ENCODE measurements around the gene ADAMTS1.
"Not testable (repeated sequence)": the region's sequence is repeated elsewhere in the genome, so short reads cannot be mapped to it uniquely, and the experiment has no call there.

Gene ADAMTS1

DNA sequence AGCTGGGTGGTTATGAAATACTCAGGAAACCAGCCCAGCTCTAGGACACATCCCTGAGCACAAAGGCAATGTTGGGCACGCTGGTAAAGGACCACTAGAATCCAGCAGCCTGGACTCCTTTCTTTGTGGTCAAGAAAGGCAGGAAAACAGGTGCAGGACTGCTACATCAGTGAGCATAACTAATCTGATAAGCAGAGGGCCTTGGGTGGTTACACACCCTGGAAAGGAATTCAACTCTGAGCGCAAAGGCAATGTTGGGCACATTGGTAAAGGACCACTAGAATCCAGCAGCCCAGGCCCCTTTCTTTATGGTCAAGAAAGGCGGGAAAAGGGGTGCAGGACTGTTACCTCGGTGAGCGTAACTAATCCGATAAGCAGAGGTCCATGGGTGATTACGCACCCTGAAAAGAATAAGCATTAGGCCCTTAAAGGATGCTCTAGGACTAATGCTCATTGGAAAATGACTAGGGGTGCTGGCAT is 11.7 kb upstream of the ADAMTS1 start:
- not testable (repeated sequence) for H3K27ac ChIP-seq (ENCODE audit: low read depth, low read length); H3K36me3 ChIP-seq (ENCODE audit: insufficient read depth, low read length); H3K9me3 ChIP-seq (ENCODE audit: low read length); H3K27me3 ChIP-seq (ENCODE audit: control insufficient read depth in 1 of 2, insufficient read depth in 2 of 2, low read length in 2 of 2); H3K4me1 ChIP-seq (ENCODE audit: insufficient read depth, low read length); H3K9ac ChIP-seq (ENCODE audit: low read length); H3K4me3 ChIP-seq (ENCODE audit: low read depth in 1 of 2, low read length in 2 of 2)

DNA sequence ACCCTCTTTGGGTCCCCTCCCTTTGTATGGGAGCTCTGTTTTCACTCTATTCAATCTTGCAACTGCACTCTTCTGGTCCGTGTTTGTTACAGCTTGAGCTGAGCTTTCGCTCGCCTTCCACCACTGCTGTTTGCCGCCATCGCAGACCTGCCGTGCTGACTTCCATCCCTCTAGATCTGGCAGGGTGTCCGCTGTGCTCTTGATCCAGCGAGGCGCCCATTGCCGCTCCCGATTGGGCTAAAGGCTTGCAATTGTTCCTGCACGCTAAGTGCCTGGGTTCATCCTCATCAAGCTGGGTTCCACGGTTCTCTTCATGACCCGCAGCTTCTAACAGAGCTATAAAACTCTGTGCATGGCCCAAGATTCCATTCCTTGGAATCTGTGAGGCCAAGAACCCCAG is 9.5 kb upstream of the ADAMTS1 start:
- not testable (repeated sequence) for H3K27me3 ChIP-seq (ENCODE audit: control insufficient read depth in 1 of 2, insufficient read depth in 2 of 2, low read length in 2 of 2); H3K9ac ChIP-seq (ENCODE audit: low read length); H3K4me3 ChIP-seq (ENCODE audit: low read depth in 1 of 2, low read length in 2 of 2); H3K27ac ChIP-seq (ENCODE audit: low read depth, low read length); H3K4me1 ChIP-seq (ENCODE audit: insufficient read depth, low read length); H3K9me3 ChIP-seq (ENCODE audit: low read length); H3K36me3 ChIP-seq (ENCODE audit: insufficient read depth, low read length)

- Histone ChIP-seq H3K9ac (ENCODE audit: low read length) (no peak overlapping the region), H3K9me3 (ENCODE audit: low read length) (no peaks in the 10 kb centered on the region)
Measured at GRCh38 chr21:26852423-26852822, 7.2 kb upstream of the ADAMTS1 start.

GRCh38 chr21:26851109-26851944 is 6.1 kb upstream of the ADAMTS1 start:
- H3K27ac ChIP-seq (ENCODE audit: low read depth, low read length) = no peak overlapping the region

More at GRCh38 chr21:26852423-26852822, 7.2 kb upstream of the ADAMTS1 start:
- H3K27ac ChIP-seq (ENCODE audit: low read depth, low read length) = no peak overlapping the region
- no peaks in the 10 kb centered on the region for H3K27me3 ChIP-seq (ENCODE audit: control insufficient read depth in 1 of 2, insufficient read depth in 2 of 2, low read length in 2 of 2)
- no peak overlapping the region for H3K4me3 ChIP-seq (ENCODE audit: low read depth in 1 of 2, low read length in 2 of 2)
- H3K4me1 ChIP-seq (ENCODE audit: insufficient read depth, low read length) = no peaks in the 10 kb centered on the region
- no peaks in the 10 kb centered on the region for H3K36me3 ChIP-seq (ENCODE audit: insufficient read depth, low read length)

GRCh38 chr21:26850116-26850643 is 5.0 kb upstream of the ADAMTS1 start:
- H3K27ac ChIP-seq (ENCODE audit: low read depth, low read length) = no peak overlapping the region
- H3K9ac ChIP-seq (ENCODE audit: low read length) = no peak overlapping the region
- H3K4me1 ChIP-seq (ENCODE audit: insufficient read depth, low read length) = no peaks in the 10 kb centered on the region
- H3K9me3 ChIP-seq (ENCODE audit: low read length) = no peaks in the 10 kb centered on the region
- H3K36me3 ChIP-seq (ENCODE audit: insufficient read depth, low read length) = no peaks in the 10 kb centered on the region
- H3K27me3 ChIP-seq (ENCODE audit: control insufficient read depth in 1 of 2, insufficient read depth in 2 of 2, low read length in 2 of 2) = no peaks in the 10 kb centered on the region
- no peak overlapping the region for H3K4me3 ChIP-seq (ENCODE audit: low read depth in 1 of 2, low read length in 2 of 2)

More at GRCh38 chr21:26851109-26851944, 6.1 kb upstream of the ADAMTS1 start:
- Histone ChIP-seq H3K9me3 (ENCODE audit: low read length) (no peaks in the 10 kb centered on the region), H3K36me3 (ENCODE audit: insufficient read depth, low read length) (no peaks in the 10 kb centered on the region), H3K9ac (ENCODE audit: low read length) (no peak overlapping the region), H3K4me3 (ENCODE audit: low read depth in 1 of 2, low read length in 2 of 2) (no peak overlapping the region), H3K4me1 (ENCODE audit: insufficient read depth, low read length) (no peaks in the 10 kb centered on the region), H3K27me3 (ENCODE audit: control insufficient read depth in 1 of 2, insufficient read depth in 2 of 2, low read length in 2 of 2) (no peaks in the 10 kb centered on the region)

DNA sequence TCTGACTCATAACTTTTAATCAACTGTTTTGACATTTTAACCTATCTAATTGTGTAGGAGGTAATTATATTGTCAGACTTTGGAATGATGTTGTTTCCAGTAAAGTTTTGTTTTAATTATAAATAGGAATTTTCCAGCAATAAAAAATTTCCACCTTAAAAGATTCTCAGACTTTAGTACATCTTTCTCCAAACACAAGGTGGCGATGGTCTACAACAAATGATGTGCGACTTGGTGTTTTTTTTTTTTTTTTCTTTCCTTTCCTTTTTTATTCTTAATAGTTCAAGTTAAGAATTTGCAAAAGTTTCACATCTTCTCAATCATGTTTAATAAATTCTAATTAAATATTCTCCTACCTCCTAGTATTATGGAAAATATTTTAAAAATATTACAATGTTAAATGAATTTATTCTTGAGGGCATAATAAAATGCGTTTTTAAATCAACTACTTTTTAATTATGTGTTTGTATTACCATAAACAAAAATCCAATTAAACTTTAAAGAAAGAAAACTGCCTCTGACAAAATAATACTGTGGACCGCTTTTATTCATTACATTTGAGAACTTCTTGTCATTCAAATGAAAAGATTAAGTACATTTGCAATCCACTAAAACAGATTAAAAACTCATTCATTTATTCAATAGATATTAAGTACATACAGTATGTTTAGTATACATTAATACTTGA is 4.4 kb upstream of the ADAMTS1 start:
- Histone ChIP-seq H3K4me1 (ENCODE audit: insufficient read depth, low read length) (no peaks in the 10 kb centered on the region), H3K36me3 (ENCODE audit: insufficient read depth, low read length) (no peaks in the 10 kb centered on the region), H3K9ac (ENCODE audit: low read length) (no peak overlapping the region), H3K27me3 (ENCODE audit: control insufficient read depth in 1 of 2, insufficient read depth in 2 of 2, low read length in 2 of 2) (no peaks in the 10 kb centered on the region), H3K4me3 (ENCODE audit: low read depth in 1 of 2, low read length in 2 of 2) (no peak overlapping the region), H3K9me3 (ENCODE audit: low read length) (no peaks in the 10 kb centered on the region), H3K27ac (ENCODE audit: low read depth, low read length) (no peak overlapping the region)

- Histone ChIP-seq H3K9me3 (ENCODE audit: low read length) (no peaks in the 10 kb centered on the region), H3K9ac (ENCODE audit: low read length) (no peak overlapping the region), H3K4me3 (ENCODE audit: low read depth in 1 of 2, low read length in 2 of 2) (no peak overlapping the region), H3K27ac (ENCODE audit: low read depth, low read length) (no peak overlapping the region), H3K36me3 (ENCODE audit: insufficient read depth, low read length) (no peaks in the 10 kb centered on the region), H3K27me3 (ENCODE audit: control insufficient read depth in 1 of 2, insufficient read depth in 2 of 2, low read length in 2 of 2) (no peaks in the 10 kb centered on the region), H3K4me1 (ENCODE audit: insufficient read depth, low read length) (no peaks in the 10 kb centered on the region)
Measured at GRCh38 chr21:26847921-26848320, 2.7 kb upstream of the ADAMTS1 start.

DNA sequence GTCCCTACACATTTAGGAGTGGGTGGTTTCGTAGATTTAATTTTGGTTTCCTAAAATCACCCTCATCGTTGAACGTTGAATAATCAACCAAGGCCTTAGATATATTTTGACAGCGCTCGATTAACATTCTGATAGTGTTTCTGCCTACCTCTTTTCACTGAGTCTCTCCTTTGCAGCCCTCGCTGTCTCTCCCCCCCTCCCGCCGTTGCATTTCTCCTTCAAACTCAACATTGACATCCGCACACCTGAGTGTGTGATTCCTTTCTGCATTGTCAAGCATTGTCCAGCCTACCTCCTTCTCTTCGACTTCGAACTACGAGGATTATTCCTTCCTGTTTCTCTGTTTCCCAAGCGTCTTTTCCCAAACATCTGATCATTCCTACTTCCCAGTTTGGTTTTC is 1.8 kb upstream of the ADAMTS1 start:
- Histone ChIP-seq H3K9ac (ENCODE audit: low read length) (peak overlapping the region; percentile 74), H3K27me3 (ENCODE audit: control insufficient read depth in 1 of 2, insufficient read depth in 2 of 2, low read length in 2 of 2) (no peaks in the 10 kb centered on the region), H3K4me3 (ENCODE audit: low read depth in 1 of 2, low read length in 2 of 2) (peak overlapping the region in 1 of 2 donors; percentile 89), H3K4me1 (ENCODE audit: insufficient read depth, low read length) (peaks cover 8% of the 10 kb centered on the region), H3K36me3 (ENCODE audit: insufficient read depth, low read length) (peaks cover 5% of the 10 kb centered on the region), H3K9me3 (ENCODE audit: low read length) (no peaks in the 10 kb centered on the region), H3K27ac (ENCODE audit: low read depth, low read length) (peak overlapping the region; percentile 88)

GRCh38 chr21:26846036-26846931 is 1.1 kb upstream of the ADAMTS1 start:
- no peaks in the 10 kb centered on the region for H3K27me3 ChIP-seq (ENCODE audit: control insufficient read depth in 1 of 2, insufficient read depth in 2 of 2, low read length in 2 of 2)
- peak overlapping the region; percentile 88 for H3K27ac ChIP-seq (ENCODE audit: low read depth, low read length)
- H3K4me3 ChIP-seq (ENCODE audit: low read depth in 1 of 2, low read length in 2 of 2) = peak overlapping the region; percentile 85 to 89
- peaks cover 13% of the 10 kb centered on the region for H3K4me1 ChIP-seq (ENCODE audit: insufficient read depth, low read length)
- no peaks in the 10 kb centered on the region for H3K9me3 ChIP-seq (ENCODE audit: low read length)
- H3K9ac ChIP-seq (ENCODE audit: low read length) = peak overlapping the region; percentile 74
- peaks cover 11% of the 10 kb centered on the region for H3K36me3 ChIP-seq (ENCODE audit: insufficient read depth, low read length)

GRCh38 chr21:26845759-26846035 is 488 bp upstream of the ADAMTS1 start:
- peak overlapping the region; percentile 85 to 89 for H3K4me3 ChIP-seq (ENCODE audit: low read depth in 1 of 2, low read length in 2 of 2)
- peak overlapping the region; percentile 74 for H3K9ac ChIP-seq (ENCODE audit: low read length)
- H3K36me3 ChIP-seq (ENCODE audit: insufficient read depth, low read length) = peaks cover 15% of the 10 kb centered on the region
- H3K27me3 ChIP-seq (ENCODE audit: control insufficient read depth in 1 of 2, insufficient read depth in 2 of 2, low read length in 2 of 2) = no peaks in the 10 kb centered on the region
- peaks cover 13% of the 10 kb centered on the region for H3K4me1 ChIP-seq (ENCODE audit: insufficient read depth, low read length)
- no peaks in the 10 kb centered on the region for H3K9me3 ChIP-seq (ENCODE audit: low read length)
- H3K27ac ChIP-seq (ENCODE audit: low read depth, low read length) = peak overlapping the region; percentile 88
